H1 (cell line): ENCODE measurements around the gene HBA2.

Experiments used
- EP300 ChIP-seq, 2 experiments: IDR thresholded peaks; 1 replicate in 1 of 2; 2 replicates in 1 of 2; pipeline ENCODE4 v1.6.1; 2011 to 2012; ENCODE audit warnings: low read depth in 2 of 2, low read length in 2 of 2, mild to moderate bottlenecking in 2 of 2, borderline replicate concordance in 1 of 2, inconsistent platforms in 1 of 2, moderate library complexity in 1 of 2
- PHF8 ChIP-seq: fragments of 200-600 bp; sonication (generic); conservative IDR thresholded peaks from 2 replicates; pipeline ENCODE4 v1.7.1; 2012; ENCODE audit warnings: low read depth, mild to moderate bottlenecking, inconsistent platforms, low read length, moderate library complexity
- TF ChIP-seq, protein P1 (sequence below), 3 experiments: IDR thresholded peaks; 1 replicate in 2 of 3; 2 replicates in 1 of 3; pipeline versions ENCODE4 v1.5.1 to v1.6.1; 2011; ENCODE audit warnings: low read length in 3 of 3, mild to moderate bottlenecking in 3 of 3, inconsistent platforms in 2 of 3, low read depth in 1 of 3, moderate library complexity in 1 of 3; ENCODE audit not compliant: insufficient read depth in 1 of 3; ENCODE audit errors: control extremely low read depth in 1 of 3

- TF ChIP-seq, protein P1, sequence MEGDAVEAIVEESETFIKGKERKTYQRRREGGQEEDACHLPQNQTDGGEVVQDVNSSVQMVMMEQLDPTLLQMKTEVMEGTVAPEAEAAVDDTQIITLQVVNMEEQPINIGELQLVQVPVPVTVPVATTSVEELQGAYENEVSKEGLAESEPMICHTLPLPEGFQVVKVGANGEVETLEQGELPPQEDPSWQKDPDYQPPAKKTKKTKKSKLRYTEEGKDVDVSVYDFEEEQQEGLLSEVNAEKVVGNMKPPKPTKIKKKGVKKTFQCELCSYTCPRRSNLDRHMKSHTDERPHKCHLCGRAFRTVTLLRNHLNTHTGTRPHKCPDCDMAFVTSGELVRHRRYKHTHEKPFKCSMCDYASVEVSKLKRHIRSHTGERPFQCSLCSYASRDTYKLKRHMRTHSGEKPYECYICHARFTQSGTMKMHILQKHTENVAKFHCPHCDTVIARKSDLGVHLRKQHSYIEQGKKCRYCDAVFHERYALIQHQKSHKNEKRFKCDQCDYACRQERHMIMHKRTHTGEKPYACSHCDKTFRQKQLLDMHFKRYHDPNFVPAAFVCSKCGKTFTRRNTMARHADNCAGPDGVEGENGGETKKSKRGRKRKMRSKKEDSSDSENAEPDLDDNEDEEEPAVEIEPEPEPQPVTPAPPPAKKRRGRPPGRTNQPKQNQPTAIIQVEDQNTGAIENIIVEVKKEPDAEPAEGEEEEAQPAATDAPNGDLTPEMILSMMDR (IDR thresholded peaks at IDR 0.05; ENCODE audit: control extremely low read depth in 1 of 3, insufficient read depth in 1 of 3, low read depth in 1 of 3, low read length in 3 of 3) = no peak
- TF ChIP-seq EP300 (IDR thresholded peaks at IDR 0.05; ENCODE audit: borderline replicate concordance in 1 of 2, low read depth in 2 of 2, low read length in 2 of 2) (no peak), PHF8 (no peak)
Measured at GRCh38 chr16:169014-169413, 3.7 kb upstream of the HBA2 start.
